H9 (cell line): ENCODE results near the gene CCDC9B. TPM values are rescaled to one million over a fixed set of nuclear protein-coding genes. Genes with fewer than 3 reads are reported as not detected.

ENCODE experiments used
- DNase-seq: peaks from one replicate; pipeline ENCODE4 v3.0.0-alpha.2; 2017
- H2AFZ ChIP-seq: one replicate; pipeline ENCODE4 v1.6.1; 2013; ENCODE audit warnings: mild to moderate bottlenecking, low read length, control low read depth, moderate library complexity
- H2AK5ac ChIP-seq: 2 replicates; pipeline ENCODE4 v1.6.1; 2013; ENCODE audit warnings: low read length, control low read depth, mixed read lengths; ENCODE audit not compliant: insufficient read length
- H2BK120ac ChIP-seq: one replicate; pipeline ENCODE4 v1.6.1; 2013; ENCODE audit warnings: low read depth, mild to moderate bottlenecking, low read length, control low read depth, inconsistent platforms; ENCODE audit not compliant: poor library complexity, severe bottlenecking
- H2BK12ac ChIP-seq: 2 replicates; pipeline ENCODE4 v1.6.1; 2013; ENCODE audit warnings: low read length, control low read depth, mixed read lengths, low read depth; ENCODE audit not compliant: insufficient read length
- H2BK15ac ChIP-seq: 2 replicates; pipeline ENCODE4 v1.6.1; 2013; ENCODE audit warnings: low read depth, low read length, control low read depth
- H2BK20ac ChIP-seq: one replicate; pipeline ENCODE4 v1.6.1; 2013; ENCODE audit warnings: low read depth, mild to moderate bottlenecking, low read length, control low read depth, inconsistent platforms; ENCODE audit not compliant: poor library complexity, severe bottlenecking
- H2BK5ac ChIP-seq: 2 replicates; pipeline ENCODE4 v1.6.1; 2013; ENCODE audit warnings: low read length, control low read depth, mixed read lengths; ENCODE audit not compliant: insufficient read length
- H3K14ac ChIP-seq: 2 replicates; pipeline ENCODE4 v1.6.1; 2013; ENCODE audit warnings: low read length, control low read depth; ENCODE audit not compliant: insufficient read depth
- H3K18ac ChIP-seq: 2 replicates; pipeline ENCODE4 v1.6.1; 2013; ENCODE audit warnings: low read depth, mild to moderate bottlenecking, mixed read lengths, low read length, control low read depth; ENCODE audit not compliant: insufficient read length
- H3K23ac ChIP-seq: 2 replicates; pipeline ENCODE4 v1.6.1; 2013; ENCODE audit warnings: low read length, control low read depth, mixed read lengths, low read depth; ENCODE audit not compliant: insufficient read length
- H3K23me2 ChIP-seq: 2 replicates; pipeline ENCODE4 v1.6.1; 2013; ENCODE audit warnings: low read depth, mild to moderate bottlenecking, mixed read lengths, low read length, control low read depth; ENCODE audit not compliant: insufficient read length, poor library complexity, severe bottlenecking
- H3K27ac ChIP-seq: 2 replicates; pipeline ENCODE4 v1.5.1; 2013; ENCODE audit warnings: low read length, control low read depth, mixed read lengths, low read depth; ENCODE audit not compliant: insufficient read length
- H3K27me3 ChIP-seq: 2 replicates; pipeline ENCODE4 v1.6.1; 2013; ENCODE audit warnings: low read length, control low read depth, inconsistent platforms; ENCODE audit not compliant: insufficient read depth
- H3K4ac ChIP-seq: 2 replicates; pipeline ENCODE4 v1.6.1; 2013; ENCODE audit warnings: low read depth, mild to moderate bottlenecking, control low read depth, inconsistent platforms, low read length, moderate library complexity
- H3K4me1 ChIP-seq: 2 replicates; pipeline ENCODE4 v1.6.1; 2013; ENCODE audit warnings: low read length, control low read depth, inconsistent platforms; ENCODE audit not compliant: insufficient read depth
- H3K4me2 ChIP-seq: 2 replicates; pipeline ENCODE4 v1.6.1; 2013; ENCODE audit warnings: low read length, control low read depth, mixed read lengths; ENCODE audit not compliant: insufficient read length, insufficient read depth
- H3K56ac ChIP-seq: 2 replicates; pipeline ENCODE4 v1.6.1; 2013; ENCODE audit warnings: low read depth, mild to moderate bottlenecking, mixed read lengths, low read length, control low read depth; ENCODE audit not compliant: insufficient read length
- H3K79me1 ChIP-seq: 2 replicates; pipeline ENCODE4 v1.6.1; 2013; ENCODE audit warnings: low read depth, mild to moderate bottlenecking, moderate library complexity, low read length, control low read depth, inconsistent platforms; ENCODE audit not compliant: insufficient read depth, poor library complexity, severe bottlenecking
- H3K79me2 ChIP-seq: 2 replicates; pipeline ENCODE4 v1.6.1; 2013; ENCODE audit warnings: low read length, control low read depth, inconsistent platforms; ENCODE audit not compliant: insufficient read depth
- H3K9ac ChIP-seq: 2 replicates; pipeline ENCODE4 v1.6.1; 2013; ENCODE audit warnings: low read length, control low read depth, mixed read lengths; ENCODE audit not compliant: insufficient read length; ENCODE audit errors: extremely low read depth
- H3K9me3 ChIP-seq: one replicate; pipeline ENCODE4 v1.6.1; 2013; ENCODE audit warnings: low read depth, low read length, inconsistent platforms; ENCODE audit not compliant: control insufficient read depth
- H3T11ph ChIP-seq: one replicate; pipeline ENCODE4 v1.6.1; 2013; ENCODE audit warnings: mild to moderate bottlenecking, low read length, control low read depth, inconsistent platforms
- H4K20me1 ChIP-seq: one replicate; pipeline ENCODE4 v1.6.1; 2013; ENCODE audit not compliant: control insufficient read depth, insufficient read length, insufficient read depth
- H4K5ac ChIP-seq: 2 replicates; pipeline ENCODE4 v1.6.1; 2013; ENCODE audit warnings: low read depth, mild to moderate bottlenecking, mixed read lengths, low read length, control low read depth; ENCODE audit not compliant: insufficient read length
- H4K8ac ChIP-seq: replicated peaks from 2 replicates; pipeline ENCODE4 v1.6.1; 2013; ENCODE audit warnings: low read length, control low read depth, mixed read lengths, low read depth; ENCODE audit not compliant: insufficient read length
- H4K91ac ChIP-seq: 2 replicates; pipeline ENCODE4 v1.6.1; 2013; ENCODE audit warnings: low read depth, mild to moderate bottlenecking, moderate library complexity, mixed read lengths, low read length, control low read depth; ENCODE audit not compliant: insufficient read length
- H3K27ac Mint-ChIP-seq, 3 experiments: 2 replicates in 2 of 3; 3 replicates in 1 of 3; pipeline ENCODE4 v1.8.0; 2020 to 2021; ENCODE audit warnings: mixed read lengths in 3 of 3, mild to moderate bottlenecking in 1 of 3, moderate library complexity in 1 of 3
- H3K27me3 Mint-ChIP-seq: 2 replicates; pipeline ENCODE4 v1.8.0; 2021; ENCODE audit warnings: low read depth, mild to moderate bottlenecking, moderate library complexity, mixed read lengths
- H3K36me3 Mint-ChIP-seq, 3 experiments: 2 replicates in 2 of 3; 3 replicates in 1 of 3; pipeline ENCODE4 v1.8.0; 2020 to 2021; ENCODE audit warnings: low read depth in 3 of 3, mixed read lengths in 3 of 3; ENCODE audit not compliant: insufficient read depth in 1 of 3
- H3K4me1 Mint-ChIP-seq, 2 experiments: 2 replicates each; pipeline ENCODE4 v1.8.0; 2020; ENCODE audit warnings: mixed read lengths in 2 of 2
- H3K4me3 Mint-ChIP-seq, 2 experiments: 2 replicates in 1 of 2; 3 replicates in 1 of 2; pipeline ENCODE4 v1.8.0; 2020 to 2021; ENCODE audit warnings: mild to moderate bottlenecking in 2 of 2, mixed read lengths in 2 of 2, moderate library complexity in 1 of 2
- H3K9me3 Mint-ChIP-seq, 2 experiments: 2 replicates in 1 of 2; 3 replicates in 1 of 2; pipeline ENCODE4 v1.8.0; 2020; ENCODE audit warnings: mild to moderate bottlenecking in 2 of 2, mixed read lengths in 2 of 2, moderate library complexity in 1 of 2
- WGBS: extraction: QIAGEN DNeasy Blood & Tissue Kit; methylation state at CpG from one replicate; pipeline ENCODE4 v1.1.7; 2013; ENCODE audit warnings: missing lambda C conversion rate, low lambda C conversion rate, mixed read lengths; ENCODE audit not compliant: insufficient read length; ENCODE audit errors: extremely low coverage; 5-methylcytosine and 5-hydroxymethylcytosine counted together
- total RNA-seq: library from RNA; stranded (reverse); gene quantifications from 2 replicates; pipeline ENCODE4 v1.2.1, GENCODE V29; 2021
- TF ChIP-seq, protein P1 (sequence below): fragments of 200-600 bp; sonication (generic); conservative IDR thresholded peaks from 3 replicates; pipeline ENCODE4 v1.8.0; 2021; ENCODE audit warnings: antibody characterized with exemption, mild to moderate bottlenecking

Gene CCDC9B
- total RNA-seq, 1 experiment from 2014 or later: 0.48 TPM

DNA sequence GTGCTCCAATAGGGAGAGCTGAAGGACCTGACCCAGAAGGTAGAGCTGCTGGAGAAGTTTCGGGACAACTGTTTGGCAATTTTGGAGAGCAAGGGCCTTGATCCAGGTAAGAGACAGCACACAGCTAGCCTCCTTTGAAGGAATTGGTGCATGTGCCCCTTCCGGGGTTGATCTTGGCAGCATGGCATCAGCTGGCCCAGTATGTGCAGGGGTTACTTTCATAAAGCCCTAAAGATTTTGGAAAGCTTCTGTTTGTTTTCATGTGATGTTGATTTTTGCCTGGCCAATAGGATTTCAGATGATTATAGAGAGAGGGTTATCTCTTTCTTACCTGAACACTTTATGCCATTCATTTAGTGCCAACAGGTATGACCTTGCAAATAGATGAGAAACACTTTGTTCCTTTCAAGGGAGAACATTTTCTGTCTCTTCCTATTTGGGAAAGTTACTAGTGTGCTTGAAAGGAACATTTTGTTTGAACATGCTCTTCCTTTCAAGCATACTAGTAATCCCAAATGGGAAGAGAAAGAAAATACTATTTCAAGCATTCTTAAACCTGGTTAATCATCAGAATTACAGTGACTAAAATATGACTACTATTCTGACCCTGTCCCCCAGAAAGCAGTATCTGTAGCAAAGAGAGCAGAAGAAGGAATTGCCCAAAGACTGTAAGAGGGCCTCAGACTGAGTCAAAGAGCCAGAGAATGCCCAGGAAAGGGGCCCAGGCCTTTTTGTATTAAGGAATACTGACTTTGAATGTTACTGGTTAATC is 49.3 kb upstream of the CCDC9B start:
- Histone ChIP-seq H2BK5ac (no peak overlapping the region), H4K20me1 (no peaks in the 10 kb centered on the region), H3K4ac (no peak overlapping the region), H4K5ac (no peak overlapping the region), H3K4me1 (no peaks in the 10 kb centered on the region), H2AK5ac (no peak overlapping the region), H3K14ac (no peak overlapping the region), H2AFZ (no peak overlapping the region), H3K56ac (no peak overlapping the region), H3K79me2 (peaks cover 1% of the 10 kb centered on the region; the same call in 1 of the 2 replicates), H3K23ac (no peak overlapping the region), H3K23me2 (no peaks in the 10 kb centered on the region), H3K27ac (no peak overlapping the region), H4K91ac (no peak overlapping the region), H3K27me3 (no peaks in the 10 kb centered on the region), H4K8ac (no peak overlapping the region), H3K9ac (no peak overlapping the region), H2BK20ac (no peak overlapping the region), H2BK120ac (no peak overlapping the region), H2BK12ac (no peak overlapping the region), H3T11ph (no peak overlapping the region), H3K4me2 (no peak overlapping the region), H3K79me1 (no peaks in the 10 kb centered on the region), H3K9me3 (no peaks in the 10 kb centered on the region), H3K18ac (no peak overlapping the region), H2BK15ac (no peak overlapping the region)
- DNase-seq: no peak
- TF ChIP-seq, protein P1, sequence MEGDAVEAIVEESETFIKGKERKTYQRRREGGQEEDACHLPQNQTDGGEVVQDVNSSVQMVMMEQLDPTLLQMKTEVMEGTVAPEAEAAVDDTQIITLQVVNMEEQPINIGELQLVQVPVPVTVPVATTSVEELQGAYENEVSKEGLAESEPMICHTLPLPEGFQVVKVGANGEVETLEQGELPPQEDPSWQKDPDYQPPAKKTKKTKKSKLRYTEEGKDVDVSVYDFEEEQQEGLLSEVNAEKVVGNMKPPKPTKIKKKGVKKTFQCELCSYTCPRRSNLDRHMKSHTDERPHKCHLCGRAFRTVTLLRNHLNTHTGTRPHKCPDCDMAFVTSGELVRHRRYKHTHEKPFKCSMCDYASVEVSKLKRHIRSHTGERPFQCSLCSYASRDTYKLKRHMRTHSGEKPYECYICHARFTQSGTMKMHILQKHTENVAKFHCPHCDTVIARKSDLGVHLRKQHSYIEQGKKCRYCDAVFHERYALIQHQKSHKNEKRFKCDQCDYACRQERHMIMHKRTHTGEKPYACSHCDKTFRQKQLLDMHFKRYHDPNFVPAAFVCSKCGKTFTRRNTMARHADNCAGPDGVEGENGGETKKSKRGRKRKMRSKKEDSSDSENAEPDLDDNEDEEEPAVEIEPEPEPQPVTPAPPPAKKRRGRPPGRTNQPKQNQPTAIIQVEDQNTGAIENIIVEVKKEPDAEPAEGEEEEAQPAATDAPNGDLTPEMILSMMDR: no peak
- no CpG with 5 or more reads among the region's 2 CpGs for WGBS
- H3K9me3 Mint-ChIP-seq: peaks cover 2 to 7% of the 10 kb centered on the region in 2 experiments; a peak in 3 of 5 replicates
- H3K36me3 Mint-ChIP-seq: peaks cover 72 to 93% (median 85%) of the 10 kb centered on the region in 3 experiments
- H3K27ac Mint-ChIP-seq: no peak overlapping the region
- peaks cover 0 to 4% of the 10 kb centered on the region in 2 experiments; a peak in 2 of 4 replicates for H3K4me1 Mint-ChIP-seq
- no peak overlapping the region for H3K4me3 Mint-ChIP-seq
- H3K27me3 Mint-ChIP-seq: no peaks in the 10 kb centered on the region
